ENCODE data around the gene BLOC1S1. TPM values are rescaled to one million over a fixed set of nuclear protein-coding genes. Genes with fewer than 3 reads are reported as not detected.

The BLOC1S1 gene
- total and polyA plus RNA-seq, 9 of the 15 experiments (the other 6 are each of a cell fraction or from before 2014, with no cell fraction given), result 75.2 to 161 (median 98.8) TPM

DNA sequence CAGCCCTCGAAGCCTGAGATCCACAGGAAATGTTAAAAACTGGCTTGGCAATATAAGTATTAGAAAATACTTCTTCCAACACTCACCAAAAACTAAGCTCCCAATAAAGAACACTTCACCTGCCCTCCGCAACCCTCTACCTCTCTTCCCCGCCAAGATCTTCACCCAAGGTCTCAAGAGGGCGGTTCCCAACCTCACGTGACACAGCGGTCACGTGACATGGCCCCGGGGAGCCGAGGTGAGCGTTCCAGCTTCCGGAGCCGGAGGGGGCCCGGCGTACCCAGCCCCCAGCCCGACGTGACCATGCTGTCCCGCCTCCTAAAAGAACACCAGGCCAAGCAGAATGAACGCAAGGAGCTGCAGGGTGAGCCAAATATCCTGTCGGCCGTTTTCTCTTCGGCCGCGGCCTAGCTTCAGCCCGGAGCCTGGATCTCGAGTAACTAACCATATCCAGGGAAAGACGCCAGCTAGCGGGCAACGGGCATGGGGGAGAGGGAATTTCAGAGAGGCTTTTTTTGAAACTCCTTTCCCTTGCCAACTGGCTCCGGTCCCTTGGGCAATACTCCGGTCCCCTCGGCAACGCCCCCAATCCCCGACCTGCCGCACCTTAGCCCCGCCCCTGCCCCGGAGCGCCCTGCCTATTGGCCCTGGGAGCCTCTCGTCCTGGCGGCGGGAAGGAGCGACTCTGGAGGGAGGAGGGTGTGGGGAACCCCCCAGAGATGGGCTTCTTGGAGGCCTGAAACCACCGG is at the start of gene BLOC1S1 (continued):
- TF ChIP-seq FOS (IDR thresholded peaks at IDR 0.05; ENCODE audit: extremely low read depth, insufficient read length) (peak; percentile 57), PHB2 (IDR thresholded peaks at IDR 0.05; ENCODE audit: low read depth) (0 out of 2 replicates have a peak, but pooled peaks have one; percentile 8), CREB1 (IDR thresholded peaks at IDR 0.05) (no peak), CREB1 (CRISPR knock-in tag; IDR thresholded peaks at IDR 0.05) (peak; percentile 57; the same call in 1 of the 2 replicates), SMC3 (conservative IDR thresholded peaks at IDR 0.05; ENCODE audit: insufficient read depth, low read depth, low read length) (no peak), U2AF2 (optimal IDR thresholded peaks at IDR 0.05; ENCODE audit: low read depth, low read length) (no peak), ZKSCAN8 (CRISPR knock-in tag; IDR thresholded peaks at IDR 0.05) (no peak), SPI1 (IDR thresholded peaks at IDR 0.05; ENCODE audit: borderline replicate concordance, low read depth, low read length) (no peak), XRCC5 (IDR thresholded peaks at IDR 0.05; ENCODE audit: low read depth, low read length) (0 out of 2 replicates have a peak, but pooled peaks have one; percentile 13), KHSRP (IDR thresholded peaks at IDR 0.05) (no peak), EWSR1 (IDR thresholded peaks at IDR 0.05; ENCODE audit: borderline replicate concordance, low read depth, partially characterized antibody) (no peak), POLR2A (conservative IDR thresholded peaks at IDR 0.05) (peak; percentile 77), FOXK1 (CRISPR knock-in tag; IDR thresholded peaks at IDR 0.05; ENCODE audit: borderline replicate concordance) (no peak), ZKSCAN1 (IDR thresholded peaks at IDR 0.05; ENCODE audit: low read depth, low read length) (peak; percentile 43; the same call in 1 of the 2 replicates), YY1 (IDR thresholded peaks at IDR 0.05; ENCODE audit: borderline replicate concordance in 1 of 3, control insufficient read depth in 1 of 3, extremely low read depth in 1 of 3, insufficient read depth in 3 of 3, insufficient read length in 1 of 3, insufficient replicate concordance in 2 of 3, low read depth in 1 of 3, low read length in 2 of 3) (peak in 2 of 3 experiments; percentile 35 to 71)
- TF ChIP-seq, protein P1, sequence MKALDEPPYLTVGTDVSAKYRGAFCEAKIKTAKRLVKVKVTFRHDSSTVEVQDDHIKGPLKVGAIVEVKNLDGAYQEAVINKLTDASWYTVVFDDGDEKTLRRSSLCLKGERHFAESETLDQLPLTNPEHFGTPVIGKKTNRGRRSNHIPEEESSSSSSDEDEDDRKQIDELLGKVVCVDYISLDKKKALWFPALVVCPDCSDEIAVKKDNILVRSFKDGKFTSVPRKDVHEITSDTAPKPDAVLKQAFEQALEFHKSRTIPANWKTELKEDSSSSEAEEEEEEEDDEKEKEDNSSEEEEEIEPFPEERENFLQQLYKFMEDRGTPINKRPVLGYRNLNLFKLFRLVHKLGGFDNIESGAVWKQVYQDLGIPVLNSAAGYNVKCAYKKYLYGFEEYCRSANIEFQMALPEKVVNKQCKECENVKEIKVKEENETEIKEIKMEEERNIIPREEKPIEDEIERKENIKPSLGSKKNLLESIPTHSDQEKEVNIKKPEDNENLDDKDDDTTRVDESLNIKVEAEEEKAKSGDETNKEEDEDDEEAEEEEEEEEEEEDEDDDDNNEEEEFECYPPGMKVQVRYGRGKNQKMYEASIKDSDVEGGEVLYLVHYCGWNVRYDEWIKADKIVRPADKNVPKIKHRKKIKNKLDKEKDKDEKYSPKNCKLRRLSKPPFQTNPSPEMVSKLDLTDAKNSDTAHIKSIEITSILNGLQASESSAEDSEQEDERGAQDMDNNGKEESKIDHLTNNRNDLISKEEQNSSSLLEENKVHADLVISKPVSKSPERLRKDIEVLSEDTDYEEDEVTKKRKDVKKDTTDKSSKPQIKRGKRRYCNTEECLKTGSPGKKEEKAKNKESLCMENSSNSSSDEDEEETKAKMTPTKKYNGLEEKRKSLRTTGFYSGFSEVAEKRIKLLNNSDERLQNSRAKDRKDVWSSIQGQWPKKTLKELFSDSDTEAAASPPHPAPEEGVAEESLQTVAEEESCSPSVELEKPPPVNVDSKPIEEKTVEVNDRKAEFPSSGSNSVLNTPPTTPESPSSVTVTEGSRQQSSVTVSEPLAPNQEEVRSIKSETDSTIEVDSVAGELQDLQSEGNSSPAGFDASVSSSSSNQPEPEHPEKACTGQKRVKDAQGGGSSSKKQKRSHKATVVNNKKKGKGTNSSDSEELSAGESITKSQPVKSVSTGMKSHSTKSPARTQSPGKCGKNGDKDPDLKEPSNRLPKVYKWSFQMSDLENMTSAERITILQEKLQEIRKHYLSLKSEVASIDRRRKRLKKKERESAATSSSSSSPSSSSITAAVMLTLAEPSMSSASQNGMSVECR (CRISPR knock-in tag; IDR thresholded peaks at IDR 0.05), result peak; percentile 99
- TF ChIP-seq, protein P2, sequence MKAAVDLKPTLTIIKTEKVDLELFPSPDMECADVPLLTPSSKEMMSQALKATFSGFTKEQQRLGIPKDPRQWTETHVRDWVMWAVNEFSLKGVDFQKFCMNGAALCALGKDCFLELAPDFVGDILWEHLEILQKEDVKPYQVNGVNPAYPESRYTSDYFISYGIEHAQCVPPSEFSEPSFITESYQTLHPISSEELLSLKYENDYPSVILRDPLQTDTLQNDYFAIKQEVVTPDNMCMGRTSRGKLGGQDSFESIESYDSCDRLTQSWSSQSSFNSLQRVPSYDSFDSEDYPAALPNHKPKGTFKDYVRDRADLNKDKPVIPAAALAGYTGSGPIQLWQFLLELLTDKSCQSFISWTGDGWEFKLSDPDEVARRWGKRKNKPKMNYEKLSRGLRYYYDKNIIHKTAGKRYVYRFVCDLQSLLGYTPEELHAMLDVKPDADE (conservative IDR thresholded peaks at IDR 0.05; ENCODE audit: control insufficient read depth, low read depth, low read length), result peak; percentile 95
- TF ChIP-seq, protein P3, sequence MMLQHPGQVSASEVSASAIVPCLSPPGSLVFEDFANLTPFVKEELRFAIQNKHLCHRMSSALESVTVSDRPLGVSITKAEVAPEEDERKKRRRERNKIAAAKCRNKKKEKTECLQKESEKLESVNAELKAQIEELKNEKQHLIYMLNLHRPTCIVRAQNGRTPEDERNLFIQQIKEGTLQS (IDR thresholded peaks at IDR 0.05), result peak; percentile 49; the same call in 1 of the 2 replicates
- TF ChIP-seq, protein P3 (CRISPR knock-in tag; conservative IDR thresholded peaks at IDR 0.05), result no peak
- TF ChIP-seq, protein P4, sequence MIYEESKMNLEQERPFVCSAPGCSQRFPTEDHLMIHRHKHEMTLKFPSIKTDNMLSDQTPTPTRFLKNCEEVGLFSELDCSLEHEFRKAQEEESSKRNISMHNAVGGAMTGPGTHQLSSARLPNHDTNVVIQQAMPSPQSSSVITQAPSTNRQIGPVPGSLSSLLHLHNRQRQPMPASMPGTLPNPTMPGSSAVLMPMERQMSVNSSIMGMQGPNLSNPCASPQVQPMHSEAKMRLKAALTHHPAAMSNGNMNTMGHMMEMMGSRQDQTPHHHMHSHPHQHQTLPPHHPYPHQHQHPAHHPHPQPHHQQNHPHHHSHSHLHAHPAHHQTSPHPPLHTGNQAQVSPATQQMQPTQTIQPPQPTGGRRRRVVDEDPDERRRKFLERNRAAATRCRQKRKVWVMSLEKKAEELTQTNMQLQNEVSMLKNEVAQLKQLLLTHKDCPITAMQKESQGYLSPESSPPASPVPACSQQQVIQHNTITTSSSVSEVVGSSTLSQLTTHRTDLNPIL (CRISPR knock-in tag; IDR thresholded peaks at IDR 0.05), result no peak
